Measurements from ENCODE around the gene PIK3CA.

PIK3CA gene

GRCh38 chr3:179158336-179159039 lies 10.3 kb downstream of the PIK3CA start:
- no peak for FAIRE-seq

DNA sequence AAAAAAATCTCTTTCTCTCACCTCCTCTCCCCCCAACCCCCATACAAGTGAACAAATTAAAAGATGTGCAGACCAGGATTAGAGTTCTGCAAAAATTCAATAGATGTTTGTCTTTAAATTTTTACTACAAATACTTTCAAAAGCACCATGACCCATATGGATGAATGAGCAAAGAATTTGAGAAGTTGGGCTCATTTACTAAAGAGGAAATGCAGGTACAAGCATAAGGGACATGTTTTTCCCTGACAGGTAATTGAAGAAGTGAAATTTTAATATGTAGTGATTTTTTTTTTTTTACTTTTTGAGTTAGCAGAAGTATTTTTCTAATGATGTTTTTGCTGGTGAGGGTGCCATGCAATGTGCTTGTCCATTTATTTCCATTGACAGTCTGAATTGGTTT lies 15.3 kb downstream of the PIK3CA start:
- no peak for FAIRE-seq

GRCh38 chr3:179164857-179165256 lies 16.7 kb downstream of the PIK3CA start:
- no peak for FAIRE-seq

DNA sequence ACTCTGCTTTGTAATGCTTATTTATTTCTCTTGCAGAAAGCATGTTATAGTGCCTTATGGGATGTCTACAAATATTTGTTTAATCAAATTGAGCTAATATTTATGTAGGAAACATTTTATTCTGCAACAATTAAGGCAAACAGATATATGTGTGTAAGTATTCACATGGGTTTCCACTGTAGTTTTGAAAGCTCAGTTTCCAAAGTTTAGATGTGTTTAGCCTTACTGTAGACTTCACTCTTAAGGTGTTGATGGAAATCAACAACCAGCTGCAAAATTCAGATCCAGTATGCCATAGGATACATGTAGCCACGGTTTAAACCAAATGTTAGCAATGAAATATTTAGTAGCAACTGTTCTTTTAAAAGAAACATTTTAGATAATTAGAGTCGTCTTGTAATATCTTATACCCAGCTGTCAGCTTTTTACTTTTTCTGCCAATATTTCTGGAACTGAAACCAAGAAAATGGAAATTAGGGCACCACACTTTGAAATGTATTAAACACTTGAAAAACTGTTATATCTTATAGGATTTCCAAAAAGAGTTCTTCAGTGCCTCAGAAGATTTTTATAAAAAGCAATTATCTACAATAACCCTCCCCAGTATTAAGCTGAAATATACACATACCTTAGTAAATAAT lies 18.5 kb downstream of the PIK3CA start:
- no peak for FAIRE-seq

DNA sequence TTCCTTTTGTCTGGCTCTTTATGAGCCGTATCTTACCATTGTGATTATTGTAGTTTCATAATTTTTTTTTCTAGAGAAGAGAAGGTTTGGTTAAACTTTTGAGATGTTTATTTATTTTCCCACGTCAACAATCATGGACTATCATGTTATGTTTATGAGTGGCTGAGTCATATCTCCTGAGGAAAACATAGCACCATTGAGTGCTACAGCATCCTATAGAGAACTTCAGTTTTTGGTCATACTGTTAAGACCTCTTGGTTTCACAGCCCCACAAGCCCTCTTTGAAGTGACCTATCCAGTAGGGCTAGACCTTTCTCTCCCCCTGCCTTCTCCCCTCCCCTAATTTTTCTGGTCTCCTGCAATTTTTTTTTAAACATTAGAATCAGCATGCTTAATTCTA lies 20.8 kb downstream of the PIK3CA start:
- FAIRE-seq = peak; percentile 18

GRCh38 chr3:179172546-179172945 lies 24.4 kb downstream of the PIK3CA start:
- peak; percentile 64 for FAIRE-seq

GRCh38 chr3:179174316-179174715 lies 26.2 kb downstream of the PIK3CA start:
- FAIRE-seq = no peak

- FAIRE-seq = no peak
These were observed 26.7 kb downstream of the PIK3CA start for GRCh38 chr3:179174898-179175297.

DNA sequence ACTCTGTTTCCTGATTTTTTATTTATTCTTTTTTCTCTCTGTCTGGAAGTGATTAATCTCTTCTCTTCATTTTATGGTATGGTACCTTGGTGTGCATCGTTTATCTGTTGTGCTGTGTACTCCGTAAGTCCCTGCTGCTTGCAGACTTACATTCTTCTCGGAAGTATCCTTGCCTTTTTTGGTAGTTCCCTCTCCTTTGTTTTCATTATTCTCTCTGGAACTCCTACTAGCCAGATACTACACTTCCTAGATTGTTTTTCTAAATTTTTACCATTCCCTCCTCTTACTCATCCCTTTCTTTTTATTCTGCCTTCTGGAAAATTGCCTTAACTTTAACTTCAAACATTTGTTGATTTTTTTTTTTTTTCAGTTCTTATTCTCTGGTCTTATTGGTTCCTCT lies 27.2 kb downstream of the PIK3CA start:
- no peak for FAIRE-seq

GRCh38 chr3:179177611-179178010 lies 29.5 kb downstream of the PIK3CA start:
- no peak for FAIRE-seq

DNA sequence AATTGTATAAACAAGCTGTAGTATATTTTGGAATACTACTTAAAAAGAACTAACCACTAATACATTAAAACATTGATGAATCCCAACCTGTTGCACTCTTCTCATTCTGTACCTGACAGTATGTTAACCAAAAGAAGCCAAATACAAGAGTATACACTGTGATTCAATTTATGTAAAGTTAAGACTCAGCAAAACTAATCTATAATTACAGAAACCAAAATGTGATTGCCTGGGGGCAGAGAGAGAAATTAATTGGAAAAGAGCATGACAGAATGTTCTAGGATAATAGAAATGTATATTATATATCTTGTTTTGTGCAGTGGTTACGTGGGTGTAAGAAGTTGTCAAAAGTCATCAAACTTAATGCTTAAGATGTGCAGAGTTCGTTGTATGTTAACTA lies 31.1 kb downstream of the PIK3CA start:
- no peak for FAIRE-seq

GRCh38 chr3:179179979-179180759 lies 32.0 kb downstream of the PIK3CA start:
- peak; percentile 10 for FAIRE-seq

- peak; percentile 72 for FAIRE-seq
These were observed 32.9 kb downstream of the PIK3CA start for GRCh38 chr3:179181021-179181472.

GRCh38 chr3:179181993-179182551 lies 33.9 kb downstream of the PIK3CA start:
- no peak for FAIRE-seq

GRCh38 chr3:179182902-179183301 lies 34.7 kb downstream of the PIK3CA start:
- no peak for FAIRE-seq

DNA sequence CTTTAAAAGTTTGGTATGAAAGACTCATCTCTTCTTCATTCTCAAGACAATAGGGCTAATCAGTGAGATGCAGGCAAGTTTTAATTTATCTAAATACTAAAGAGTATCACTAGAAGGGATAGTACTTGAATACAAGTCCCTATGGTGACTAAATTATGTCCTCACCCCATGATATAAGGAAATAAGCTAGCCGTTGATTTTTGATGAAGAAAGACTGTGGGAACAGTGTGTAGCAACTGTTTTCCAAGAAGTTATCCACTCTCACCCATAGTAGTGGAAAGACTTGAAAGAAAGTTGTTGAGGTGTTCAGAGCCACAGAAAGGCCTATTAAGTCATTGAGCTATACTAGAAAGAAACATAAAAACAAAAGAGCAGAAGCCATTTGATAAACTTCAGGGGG lies 36.7 kb downstream of the PIK3CA start:
- no peak for FAIRE-seq

GRCh38 chr3:179186426-179186825 lies 38.3 kb downstream of the PIK3CA start:
- FAIRE-seq = no peak

- FAIRE-seq = no peak
These were observed 41.6 kb downstream of the PIK3CA start for GRCh38 chr3:179189759-179190158.

GRCh38 chr3:179190581-179190980 lies 42.4 kb downstream of the PIK3CA start:
- FAIRE-seq = no peak

DNA sequence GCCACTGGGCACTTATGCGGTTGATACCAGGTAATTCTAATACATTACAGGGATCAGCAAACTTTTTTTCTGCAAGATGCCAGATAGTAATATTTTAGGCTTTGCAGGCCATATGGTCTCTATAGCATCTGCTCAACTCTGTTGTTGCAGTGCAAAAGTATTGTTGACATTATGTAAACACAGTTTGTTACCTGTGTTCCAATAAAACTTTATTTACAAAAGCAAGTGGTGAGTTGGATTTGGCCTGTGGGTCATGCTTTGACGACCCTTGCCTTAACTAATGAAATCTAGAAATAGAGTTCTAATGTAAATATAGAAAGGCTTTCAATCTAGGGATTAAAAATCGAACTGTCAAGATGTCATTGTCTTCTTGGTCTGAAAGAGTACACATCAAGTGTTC lies 44.4 kb downstream of the PIK3CA start:
- no peak for FAIRE-seq

GRCh38 chr3:179194931-179195330 lies 46.8 kb downstream of the PIK3CA start:
- no peak for FAIRE-seq

DNA sequence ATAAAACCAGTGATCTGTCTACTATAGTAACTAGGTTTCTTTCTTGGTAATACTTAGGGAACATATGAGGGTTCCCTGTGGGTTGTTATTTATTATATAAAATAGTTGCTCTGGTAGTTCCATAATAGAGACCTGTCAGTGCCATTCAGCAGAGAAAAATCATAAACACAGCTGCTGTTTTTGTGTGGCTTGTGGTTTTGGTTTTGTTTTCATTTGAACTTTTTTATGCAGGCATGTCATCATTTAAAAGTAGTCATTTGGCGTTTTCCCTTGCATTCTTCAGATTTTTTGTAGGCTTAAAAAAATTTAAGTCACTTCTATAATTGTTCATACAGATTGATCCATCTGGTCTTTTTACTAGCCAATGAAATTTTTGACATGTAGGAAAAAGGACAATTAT lies 47.9 kb downstream of the PIK3CA start:
- FAIRE-seq = no peak

GRCh38 chr3:179196700-179197099 lies 48.5 kb downstream of the PIK3CA start:
- no peak for FAIRE-seq
